K562 (cell line): ENCODE measurements around the gene GFI1. TPM values are rescaled to one million over a fixed set of nuclear protein-coding genes. Genes with fewer than 3 reads are reported as not detected.
A peak's percentile ranks its signal among the peaks of the same experiment; 100 is the strongest.

ENCODE experiments used
- BHLHE40 ChIP-seq: IDR thresholded peaks from 2 replicates; pipeline ENCODE4 v1.6.1; 2011; ENCODE audit warnings: low read length, improper control_type of control experiment
- EP400 ChIP-seq: fragments of 450-650 bp; IDR thresholded peaks from 2 replicates; pipeline ENCODE4 v1.6.1; 2017; ENCODE audit warnings: antibody characterized with exemption, mild to moderate bottlenecking, moderate library complexity
- FOXP1 ChIP-seq: sonication (generic); formaldehyde crosslinking; IDR thresholded peaks from 2 replicates; pipeline ENCODE4 v1.8.0; 2022; ENCODE audit warnings: mild to moderate bottlenecking, missing genetic modification reagents
- GABPA ChIP-seq: fragments of 200-800 bp; sonication (Bioruptor generic); conservative IDR thresholded peaks from 2 replicates; pipeline ENCODE4 v1.6.1; 2016; ENCODE audit warnings: low read depth, missing genetic modification characterization, missing compliant biosample characterization
- MTA3 ChIP-seq: fragments of 450-650 bp; formaldehyde crosslinking; IDR thresholded peaks from 2 replicates; pipeline ENCODE4 v1.6.1; 2017; ENCODE audit warnings: mild to moderate bottlenecking, borderline replicate concordance
- MYC ChIP-seq, 2 experiments: fragments of 250-450 bp in 1 of 2; sonication (Bioruptor Pico) in 1 of 2; IDR thresholded peaks; 2 replicates each; pipeline versions ENCODE4 v1.5.1 to v1.6.1; 2012 to 2021; ENCODE audit warnings: low read depth in 2 of 2, borderline replicate concordance in 1 of 2, improper control_type of control experiment in 1 of 2, low read length in 1 of 2, mild to moderate bottlenecking in 1 of 2, moderate library complexity in 1 of 2
- POLR2AphosphoS5 ChIP-seq: IDR thresholded peaks from 2 replicates; pipeline ENCODE4 v1.6.1; 2011; ENCODE audit warnings: mild to moderate bottlenecking, low read depth, low read length, moderate library complexity; ENCODE audit not compliant: control insufficient read depth, insufficient read depth
- RBM22 ChIP-seq: fragments of 200-400 bp; formaldehyde crosslinking; IDR thresholded peaks from 2 replicates; pipeline ENCODE4 v1.6.1; 2018; ENCODE audit warnings: low read length, low read depth; ENCODE audit not compliant: poor library complexity, severe bottlenecking
- TBP ChIP-seq: optimal IDR thresholded peaks from 2 replicates; pipeline ENCODE3; 2011; ENCODE audit warnings: low read depth, low read length, improper control_type of control experiment
- THRB ChIP-seq: fragments of 450-650 bp; formaldehyde crosslinking; conservative IDR thresholded peaks from 2 replicates; pipeline ENCODE4 v1.4.0; 2022; ENCODE audit warnings: mild to moderate bottlenecking, missing genetic modification characterization
- ZNF133 ChIP-seq: fragments of 250-450 bp; sonication (Bioruptor Pico); IDR thresholded peaks from 2 replicates; pipeline ENCODE4 v1.4.0; 2020; ENCODE audit warnings: mild to moderate bottlenecking
- ZNF79 ChIP-seq: fragments of 250-450 bp; sonication (Bioruptor Pico); IDR thresholded peaks from 2 replicates; pipeline ENCODE4 v1.4.0; 2020; ENCODE audit warnings: low read depth, mild to moderate bottlenecking, moderate library complexity
- polyA plus RNA-seq, 8 experiments: library from polyadenylated mRNA; depleted of rRNA in 4 of 8; stranded (reverse) in 5 of 8; unstranded in 3 of 8; fragments of >200 nt; fragmentation: Nextera tagmentation in 2 of 8; fragmentation: Illumina TruSeq in 1 of 8; extraction: Ambion mirVana in 2 of 8; extraction: Trizol in 1 of 8; gene quantifications; 2 replicates each; pipeline versions ENCODE4 v1.2.1 to v1.2.3, GENCODE V29; 2011 to 2014; ENCODE audit warnings: inconsistent platforms in 1 of 8, missing spikeins in 1 of 8
- total RNA-seq, 7 experiments: library from RNA; depleted of rRNA in 6 of 7; stranded (reverse); fragments of >200 nt in 6 of 7; fragmentation: Illumina TruSeq in 2 of 7; extraction: Trizol in 2 of 7; gene quantifications; 2 replicates each; pipeline versions ENCODE4 v1.2.1 to v1.2.3, GENCODE V29; 2011 to 2021; ENCODE audit warnings: low replicate concordance in 1 of 7
- TF ChIP-seq, protein P1 (sequence below), 2 experiments: IDR thresholded peaks; 2 replicates each; pipeline ENCODE4 v1.6.1; 2012; ENCODE audit warnings: improper control_type of control experiment in 2 of 2, low read depth in 2 of 2, low read length in 2 of 2, borderline replicate concordance in 1 of 2
- TF ChIP-seq, protein P2 (sequence below): sonication (generic); formaldehyde crosslinking; IDR thresholded peaks from 2 replicates; pipeline ENCODE4 v1.8.1; 2023; ENCODE audit warnings: mild to moderate bottlenecking, missing genetic modification reagents
- TF ChIP-seq, protein P3 (sequence below): fragments of 250-450 bp; sonication (Bioruptor Pico); IDR thresholded peaks from 2 replicates; pipeline ENCODE4 v1.8.0; 2022; ENCODE audit warnings: inconsistent platforms

Gene GFI1
- total and polyA plus RNA-seq, 9 of the 15 experiments (the other 6 are each of a cell fraction or from before 2014, with no cell fraction given): 0.07 to 0.93 (median 0.46) TPM

DNA sequence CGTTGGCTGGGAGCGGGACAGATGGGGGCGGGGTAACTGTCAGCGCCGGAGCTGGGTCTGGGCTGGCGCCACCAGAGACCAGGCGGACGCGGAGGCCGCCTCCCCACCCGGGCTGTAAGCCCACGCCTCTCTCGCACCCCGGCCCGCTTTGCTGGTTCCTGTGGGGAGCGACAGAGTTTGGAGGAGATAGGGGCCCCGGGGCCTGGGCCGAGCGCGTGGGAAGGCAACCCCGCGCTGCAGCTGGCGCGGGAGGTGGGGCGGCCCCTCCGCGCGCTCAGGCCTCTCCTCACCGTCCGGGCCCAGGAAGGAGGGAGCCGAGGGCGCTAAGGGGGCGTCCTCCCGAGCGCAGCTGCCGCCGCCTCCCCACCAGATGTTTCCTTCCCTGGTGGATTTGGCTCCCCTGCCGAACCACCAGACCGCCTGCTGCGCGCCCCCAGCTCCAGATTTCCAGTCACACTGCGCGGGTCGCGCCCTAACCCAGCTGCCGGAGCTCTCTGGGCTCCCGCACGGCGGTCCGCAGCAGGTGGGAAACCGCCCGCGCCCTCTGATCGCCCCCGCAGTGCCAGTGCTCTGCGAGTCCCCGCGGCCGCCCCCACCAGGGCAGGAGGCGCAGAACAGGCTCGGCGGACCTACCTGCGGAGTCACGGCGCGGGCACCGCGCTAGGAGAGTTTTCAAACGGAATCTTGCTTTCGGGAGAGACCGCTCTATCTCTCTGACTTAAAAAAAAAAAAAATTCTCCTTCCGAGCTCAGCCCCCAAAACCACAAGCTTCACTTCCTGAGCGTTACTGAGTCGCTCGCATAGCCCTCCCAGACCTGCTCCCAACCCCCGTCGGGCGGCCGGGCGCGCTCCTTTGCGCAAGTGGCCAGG lies 1.1 kb downstream of the GFI1 start (continued):
- TF ChIP-seq, protein P1, sequence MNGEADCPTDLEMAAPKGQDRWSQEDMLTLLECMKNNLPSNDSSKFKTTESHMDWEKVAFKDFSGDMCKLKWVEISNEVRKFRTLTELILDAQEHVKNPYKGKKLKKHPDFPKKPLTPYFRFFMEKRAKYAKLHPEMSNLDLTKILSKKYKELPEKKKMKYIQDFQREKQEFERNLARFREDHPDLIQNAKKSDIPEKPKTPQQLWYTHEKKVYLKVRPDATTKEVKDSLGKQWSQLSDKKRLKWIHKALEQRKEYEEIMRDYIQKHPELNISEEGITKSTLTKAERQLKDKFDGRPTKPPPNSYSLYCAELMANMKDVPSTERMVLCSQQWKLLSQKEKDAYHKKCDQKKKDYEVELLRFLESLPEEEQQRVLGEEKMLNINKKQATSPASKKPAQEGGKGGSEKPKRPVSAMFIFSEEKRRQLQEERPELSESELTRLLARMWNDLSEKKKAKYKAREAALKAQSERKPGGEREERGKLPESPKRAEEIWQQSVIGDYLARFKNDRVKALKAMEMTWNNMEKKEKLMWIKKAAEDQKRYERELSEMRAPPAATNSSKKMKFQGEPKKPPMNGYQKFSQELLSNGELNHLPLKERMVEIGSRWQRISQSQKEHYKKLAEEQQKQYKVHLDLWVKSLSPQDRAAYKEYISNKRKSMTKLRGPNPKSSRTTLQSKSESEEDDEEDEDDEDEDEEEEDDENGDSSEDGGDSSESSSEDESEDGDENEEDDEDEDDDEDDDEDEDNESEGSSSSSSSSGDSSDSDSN (IDR thresholded peaks at IDR 0.05; ENCODE audit: borderline replicate concordance in 1 of 2, low read depth in 2 of 2, low read length in 2 of 2): no peak
- TF ChIP-seq ZNF79 (CRISPR knock-in tag) (no peak), BHLHE40 (no peak), MTA3 (no peak; the same call in 1 of the 2 replicates), RBM22 (no peak), EP400 (no peak), THRB (CRISPR knock-in tag) (no peak), POLR2AphosphoS5 (no peak), FOXP1 (CRISPR knock-in tag) (no peak), GABPA (peak; percentile 22; the same call in 1 of the 2 replicates), TBP (no peak), MYC (IDR thresholded peaks at IDR 0.05; ENCODE audit: low read depth, low read length) (no peak), MYC (CRISPR knock-in tag; IDR thresholded peaks at IDR 0.05; ENCODE audit: borderline replicate concordance, low read depth) (no peak), ZNF133 (CRISPR knock-in tag) (no peak)
- TF ChIP-seq, protein P2, sequence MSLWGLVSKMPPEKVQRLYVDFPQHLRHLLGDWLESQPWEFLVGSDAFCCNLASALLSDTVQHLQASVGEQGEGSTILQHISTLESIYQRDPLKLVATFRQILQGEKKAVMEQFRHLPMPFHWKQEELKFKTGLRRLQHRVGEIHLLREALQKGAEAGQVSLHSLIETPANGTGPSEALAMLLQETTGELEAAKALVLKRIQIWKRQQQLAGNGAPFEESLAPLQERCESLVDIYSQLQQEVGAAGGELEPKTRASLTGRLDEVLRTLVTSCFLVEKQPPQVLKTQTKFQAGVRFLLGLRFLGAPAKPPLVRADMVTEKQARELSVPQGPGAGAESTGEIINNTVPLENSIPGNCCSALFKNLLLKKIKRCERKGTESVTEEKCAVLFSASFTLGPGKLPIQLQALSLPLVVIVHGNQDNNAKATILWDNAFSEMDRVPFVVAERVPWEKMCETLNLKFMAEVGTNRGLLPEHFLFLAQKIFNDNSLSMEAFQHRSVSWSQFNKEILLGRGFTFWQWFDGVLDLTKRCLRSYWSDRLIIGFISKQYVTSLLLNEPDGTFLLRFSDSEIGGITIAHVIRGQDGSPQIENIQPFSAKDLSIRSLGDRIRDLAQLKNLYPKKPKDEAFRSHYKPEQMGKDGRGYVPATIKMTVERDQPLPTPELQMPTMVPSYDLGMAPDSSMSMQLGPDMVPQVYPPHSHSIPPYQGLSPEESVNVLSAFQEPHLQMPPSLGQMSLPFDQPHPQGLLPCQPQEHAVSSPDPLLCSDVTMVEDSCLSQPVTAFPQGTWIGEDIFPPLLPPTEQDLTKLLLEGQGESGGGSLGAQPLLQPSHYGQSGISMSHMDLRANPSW (CRISPR knock-in tag): no peak
- TF ChIP-seq, protein P3, sequence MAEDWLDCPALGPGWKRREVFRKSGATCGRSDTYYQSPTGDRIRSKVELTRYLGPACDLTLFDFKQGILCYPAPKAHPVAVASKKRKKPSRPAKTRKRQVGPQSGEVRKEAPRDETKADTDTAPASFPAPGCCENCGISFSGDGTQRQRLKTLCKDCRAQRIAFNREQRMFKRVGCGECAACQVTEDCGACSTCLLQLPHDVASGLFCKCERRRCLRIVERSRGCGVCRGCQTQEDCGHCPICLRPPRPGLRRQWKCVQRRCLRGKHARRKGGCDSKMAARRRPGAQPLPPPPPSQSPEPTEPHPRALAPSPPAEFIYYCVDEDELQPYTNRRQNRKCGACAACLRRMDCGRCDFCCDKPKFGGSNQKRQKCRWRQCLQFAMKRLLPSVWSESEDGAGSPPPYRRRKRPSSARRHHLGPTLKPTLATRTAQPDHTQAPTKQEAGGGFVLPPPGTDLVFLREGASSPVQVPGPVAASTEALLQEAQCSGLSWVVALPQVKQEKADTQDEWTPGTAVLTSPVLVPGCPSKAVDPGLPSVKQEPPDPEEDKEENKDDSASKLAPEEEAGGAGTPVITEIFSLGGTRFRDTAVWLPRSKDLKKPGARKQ: no peak
